GM18526 (cell line): ENCODE measurements around the gene KCP.

Source experiments
- POLR2A ChIP-seq: IDR thresholded peaks from 3 replicates; pipeline ENCODE4 v1.6.1; 2011; ENCODE audit not compliant: insufficient read length; ENCODE audit errors: extremely low read depth

KCP gene

DNA sequence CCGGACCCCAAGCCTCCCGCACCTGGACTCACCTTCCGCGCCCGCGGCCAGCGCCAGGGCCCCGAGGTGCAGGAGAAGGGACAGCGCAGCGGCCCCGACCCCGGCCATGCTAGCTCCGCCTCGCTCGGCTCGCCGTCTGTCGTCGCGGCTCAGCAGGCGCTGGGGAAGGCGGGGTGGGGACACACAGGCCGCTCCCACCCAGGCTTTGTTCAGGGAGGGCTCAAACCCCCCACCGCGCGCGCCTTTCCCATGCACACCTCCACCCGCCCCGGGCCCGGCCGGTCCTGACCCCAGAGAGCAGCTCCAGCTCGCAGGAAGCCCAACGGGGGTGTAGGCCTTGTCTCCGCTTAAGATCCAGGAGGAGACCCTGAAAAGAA lies at the start of gene KCP:
KCP (minus strand) TSS at position 141 of the 377 bp plus-strand sequence; CDS start at position 108, 33 bp downstream.
- TF ChIP-seq POLR2A = no peak

DNA sequence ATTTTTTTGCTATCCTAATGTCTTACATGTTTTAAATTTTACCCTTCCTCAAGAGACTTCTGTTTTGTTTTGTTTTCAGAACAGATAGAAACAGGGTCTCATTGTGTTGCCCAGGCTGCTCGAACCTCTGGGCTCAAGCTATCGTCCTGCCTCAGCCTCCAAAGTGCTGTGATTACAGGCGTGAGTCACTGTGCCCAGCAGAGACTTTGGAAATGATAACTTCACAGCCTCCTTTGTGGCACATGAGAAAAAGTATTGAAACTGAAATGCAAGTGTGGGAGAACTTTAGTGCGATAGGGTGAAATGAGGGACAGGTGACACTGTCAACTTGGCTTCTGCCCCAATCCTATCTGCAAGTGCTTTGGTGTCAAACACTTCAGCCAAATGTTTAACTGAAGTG lies 48.8 kb upstream of the KCP start:
- no peak for TF ChIP-seq POLR2A

DNA sequence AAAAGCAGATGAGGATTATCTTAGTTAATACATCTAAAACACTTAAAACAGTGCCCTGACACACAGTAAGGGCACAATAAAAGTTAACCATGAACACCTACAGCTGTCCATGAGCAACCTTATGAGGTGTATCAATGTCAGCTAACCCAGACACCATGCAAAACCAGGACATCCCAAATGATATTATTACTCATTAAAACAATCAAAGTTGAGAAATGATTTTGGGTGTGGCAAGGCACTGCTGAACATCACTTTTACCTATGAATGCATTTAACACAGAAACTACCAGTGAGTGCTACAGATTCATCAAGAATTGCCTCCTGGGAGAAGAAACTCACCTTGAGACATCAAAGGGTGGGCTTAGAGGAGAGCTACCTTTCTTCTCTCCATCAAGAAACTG lies 45.5 kb upstream of the KCP start:
- no peak for TF ChIP-seq POLR2A

DNA sequence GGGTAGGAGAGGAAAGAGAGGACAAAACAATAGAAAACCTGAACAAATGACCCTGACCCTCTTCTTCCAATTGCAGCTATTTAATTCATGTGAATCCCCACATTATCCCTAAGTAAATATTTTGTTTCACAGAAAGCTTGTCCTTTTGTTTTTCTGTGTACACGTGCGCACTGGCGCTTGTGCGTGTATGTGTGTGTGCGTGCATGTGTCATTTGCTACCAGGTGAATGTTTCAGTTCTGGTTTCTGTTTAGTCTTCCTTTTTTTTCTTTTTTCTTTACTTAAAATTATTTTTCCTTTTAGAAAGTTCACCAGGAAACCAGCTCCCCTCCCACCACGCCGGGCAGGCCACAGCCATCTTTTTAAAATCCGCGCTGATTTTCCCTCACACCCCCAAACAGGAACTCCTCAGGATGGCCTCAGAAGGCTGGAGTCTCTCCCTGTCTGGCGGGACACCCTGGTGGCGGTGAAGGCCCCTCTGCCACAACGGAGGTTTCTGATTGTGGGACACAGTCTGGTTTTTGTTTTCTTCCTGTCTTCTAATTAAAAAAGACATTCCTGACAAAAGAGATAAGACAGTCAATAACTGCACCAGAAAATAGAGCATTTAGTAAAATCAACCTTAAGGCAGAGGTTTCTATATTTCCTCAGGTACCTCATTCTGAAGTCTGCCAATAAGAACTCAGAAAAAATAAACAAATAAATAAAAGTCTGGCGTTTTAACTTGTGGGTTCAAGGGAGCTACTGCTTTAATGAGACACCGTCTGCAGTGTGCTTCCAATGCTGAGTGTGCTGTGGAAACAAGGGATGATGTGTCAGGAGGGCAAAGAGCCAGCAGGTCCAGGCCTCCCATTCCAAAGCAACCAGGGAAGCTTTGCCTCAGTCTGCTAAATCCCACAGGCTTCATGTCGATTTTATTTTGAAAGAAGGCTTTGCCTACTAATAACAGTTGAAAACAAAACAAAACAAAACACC lies 44.6 kb upstream of the KCP start:
- no peak for TF ChIP-seq POLR2A

DNA sequence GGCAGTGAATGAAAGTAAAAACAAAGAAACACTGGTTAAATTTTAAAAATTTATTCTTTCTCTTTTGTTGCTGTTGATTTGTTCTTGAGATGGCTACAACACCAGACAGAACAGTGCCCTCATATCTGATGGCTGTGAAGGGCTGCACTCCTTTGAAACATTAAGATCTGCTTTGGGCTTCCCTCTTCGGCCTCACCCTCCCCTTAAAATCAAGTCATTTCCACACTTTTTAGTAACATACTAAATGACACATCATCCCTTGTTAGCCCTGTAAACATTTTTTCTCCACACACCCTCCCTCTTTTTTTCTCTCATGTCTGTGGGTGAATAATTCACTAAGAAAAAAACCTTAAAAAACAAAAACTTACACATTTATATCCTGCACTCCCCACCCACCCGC lies 43.6 kb upstream of the KCP start:
- TF ChIP-seq POLR2A = no peak

DNA sequence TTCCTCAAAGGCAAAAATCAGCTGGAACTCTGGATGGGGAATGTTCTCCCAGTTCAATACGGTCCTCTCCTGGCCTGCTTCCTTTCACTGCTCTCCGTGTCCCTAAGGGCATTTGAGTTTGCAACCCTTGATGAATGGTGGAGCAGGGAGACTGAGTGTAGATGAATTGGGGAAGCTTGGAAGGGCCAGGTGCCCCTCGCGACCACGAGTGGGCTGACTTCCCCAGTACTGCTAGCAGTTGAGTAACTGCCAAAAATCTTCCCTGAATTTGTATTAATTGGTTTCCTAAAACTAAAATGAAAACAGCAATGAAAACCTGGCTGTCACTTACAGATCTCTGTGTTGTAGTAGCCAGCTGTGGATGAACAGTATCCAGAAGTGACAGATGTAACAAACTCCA lies 40.8 kb upstream of the KCP start:
- TF ChIP-seq POLR2A = no peak

DNA sequence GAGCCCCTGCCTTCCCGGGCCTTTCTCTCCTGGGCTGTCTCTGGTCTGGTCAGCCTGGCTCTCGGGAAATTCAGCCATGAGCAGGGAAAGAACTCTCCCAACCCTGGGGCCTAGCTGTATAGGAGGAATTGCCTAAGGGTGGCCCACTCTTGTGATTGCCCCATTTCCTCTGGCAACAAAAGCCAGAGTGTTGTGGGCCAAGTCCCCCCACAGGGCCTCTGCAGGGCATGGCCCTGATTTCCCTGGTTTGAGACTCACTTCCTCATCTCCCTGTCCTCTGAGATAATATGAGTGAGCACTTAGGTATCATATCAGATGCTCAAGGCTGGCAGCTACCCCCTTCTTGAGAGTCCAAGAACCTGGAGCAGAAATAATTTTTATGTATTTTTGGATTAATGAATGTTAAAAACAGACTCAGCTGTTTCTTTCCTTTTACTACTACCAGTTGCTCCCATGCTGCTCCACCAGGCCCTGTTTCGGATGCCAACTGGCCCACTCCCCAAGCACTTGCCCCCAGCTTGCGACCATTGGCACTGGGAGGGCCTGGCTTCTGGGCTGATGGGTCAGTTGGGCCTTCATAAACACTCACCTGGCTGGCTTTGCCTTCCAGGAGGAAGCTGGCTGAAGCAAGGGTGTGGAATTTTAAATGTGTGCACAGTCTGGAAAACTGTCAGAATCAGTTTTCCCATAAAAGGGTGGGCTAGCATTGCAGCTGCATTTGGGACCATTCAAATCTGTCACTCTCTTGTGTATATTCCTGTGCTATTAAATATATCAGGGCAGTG lies 38.7 kb upstream of the KCP start:
- TF ChIP-seq POLR2A = no peak

DNA sequence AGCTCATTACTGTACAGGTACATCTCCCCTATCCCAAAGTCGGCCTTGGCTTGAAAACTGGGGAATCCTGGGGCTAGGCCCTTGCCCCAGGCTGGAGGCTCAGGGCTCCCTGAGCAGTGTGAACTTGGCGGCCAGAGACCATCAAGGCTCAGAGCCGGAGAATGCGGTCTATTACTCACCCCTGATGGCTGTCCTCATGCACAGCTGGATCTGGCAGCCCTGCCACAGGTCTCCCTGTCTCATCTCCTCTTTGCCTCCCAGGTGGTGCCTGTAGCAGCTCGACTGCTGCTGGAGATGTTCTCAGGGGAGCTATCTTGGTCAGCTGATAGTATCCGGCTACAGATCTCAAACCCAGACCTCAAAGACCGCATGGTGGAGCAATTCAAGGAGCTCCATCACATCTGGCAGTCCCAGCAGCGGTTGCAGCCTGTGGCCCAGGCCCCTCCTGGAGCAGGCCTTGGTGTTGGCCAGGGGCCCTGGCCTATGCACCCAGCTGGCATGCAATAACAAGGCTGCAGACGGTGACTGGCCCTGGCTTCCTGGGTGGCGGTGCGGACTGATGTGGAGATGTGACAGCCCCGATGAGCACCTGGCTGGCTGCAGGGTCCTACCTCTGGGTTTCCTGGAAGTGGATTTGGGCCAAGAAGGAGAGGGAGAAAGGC lies 37.9 kb upstream of the KCP start:
- peak; percentile 27 for TF ChIP-seq POLR2A

DNA sequence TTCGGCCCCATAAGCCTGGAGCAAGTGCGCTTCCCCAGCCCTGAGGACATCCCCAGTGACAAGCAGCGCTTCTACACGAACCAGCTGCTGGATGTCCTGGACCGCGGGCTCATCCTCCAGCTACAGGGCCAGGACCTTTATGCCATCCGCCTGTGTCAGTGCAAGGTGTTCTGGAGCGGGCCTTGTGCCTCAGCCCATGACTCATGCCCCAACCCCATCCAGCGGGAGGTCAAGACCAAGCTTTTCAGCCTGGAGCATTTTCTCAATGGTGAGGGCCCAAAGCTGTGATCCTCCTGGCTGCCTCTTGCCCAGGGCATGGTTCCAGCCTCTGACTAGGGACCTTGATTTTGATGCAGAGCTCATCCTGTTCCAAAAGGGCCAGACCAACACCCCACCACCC lies 37.3 kb upstream of the KCP start:
- TF ChIP-seq POLR2A = no peak

DNA sequence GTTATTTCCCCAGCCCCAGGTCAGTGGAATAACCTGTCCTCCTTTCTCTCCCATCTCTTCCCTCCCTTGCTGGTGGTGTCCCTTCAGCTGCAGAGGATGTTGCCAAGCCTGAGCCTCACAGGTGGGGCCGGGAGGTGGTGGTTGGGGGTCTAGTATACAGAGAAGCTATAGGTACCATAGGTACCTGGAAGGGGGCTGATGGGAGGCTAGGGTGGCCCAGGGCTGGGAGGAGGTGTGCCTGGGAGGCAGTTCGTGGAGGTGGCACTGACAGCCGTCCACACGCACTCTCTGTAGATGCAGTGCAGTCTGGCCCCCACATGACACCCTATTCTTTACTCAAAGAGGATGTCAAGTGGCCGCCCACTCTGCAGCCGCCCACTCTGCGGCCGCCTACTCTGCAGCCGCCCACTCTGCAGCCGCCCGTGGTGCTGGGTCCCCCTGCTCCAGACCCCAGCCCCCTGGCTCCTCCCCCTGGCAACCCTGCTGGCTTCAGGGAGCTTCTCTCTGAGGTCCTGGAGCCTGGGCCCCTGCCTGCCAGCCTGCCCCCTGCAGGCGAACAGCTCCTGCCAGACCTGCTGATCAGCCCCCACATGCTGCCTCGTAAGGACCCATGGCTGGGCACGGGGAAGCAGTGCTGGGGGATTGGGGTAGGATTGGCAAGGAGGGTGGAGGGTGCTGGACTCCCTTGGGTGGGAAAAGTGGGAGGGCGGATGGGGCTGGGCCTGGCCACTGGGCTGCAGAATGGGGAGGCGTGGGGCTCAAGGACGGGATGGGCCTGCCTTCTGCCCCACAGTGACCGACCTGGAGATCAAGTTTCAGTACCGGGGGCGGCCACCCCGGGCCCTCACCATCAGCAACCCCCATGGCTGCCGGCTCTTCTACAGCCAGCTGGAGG lies 36.7 kb upstream of the KCP start:
- TF ChIP-seq POLR2A = no peak

DNA sequence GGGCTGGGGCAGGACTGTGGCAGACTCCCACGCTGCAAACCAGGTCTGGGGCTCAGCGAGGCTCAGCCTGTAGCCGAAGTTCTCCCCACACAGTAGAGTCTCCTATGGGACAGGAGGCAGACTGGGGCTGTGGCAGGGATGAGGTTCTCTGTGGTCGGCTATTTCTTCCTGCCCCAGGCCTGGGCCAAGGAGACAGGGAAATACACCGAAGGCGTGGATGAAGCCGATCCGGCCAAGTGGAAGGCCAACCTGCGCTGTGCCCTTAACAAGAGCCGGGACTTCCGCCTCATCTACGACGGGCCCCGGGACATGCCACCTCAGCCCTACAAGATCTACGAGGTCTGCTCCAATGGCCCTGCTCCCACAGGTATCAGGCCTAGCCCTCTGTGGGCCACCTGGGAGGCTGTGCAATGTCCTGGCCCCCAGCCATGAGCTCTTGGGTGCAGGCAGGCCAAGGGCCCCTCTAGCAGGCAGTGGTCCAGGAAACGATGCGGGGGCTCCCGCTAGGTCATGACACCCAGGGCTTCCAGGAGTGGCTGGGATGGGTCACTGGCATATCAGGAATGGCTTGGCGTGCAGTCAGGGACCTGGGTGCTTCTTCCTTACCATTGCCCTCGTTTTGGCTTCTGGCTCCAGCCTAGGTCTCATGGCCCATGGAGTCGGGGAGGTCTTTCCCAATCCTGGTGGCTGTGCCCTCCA lies 35.3 kb upstream of the KCP start:
- TF ChIP-seq POLR2A = no peak

DNA sequence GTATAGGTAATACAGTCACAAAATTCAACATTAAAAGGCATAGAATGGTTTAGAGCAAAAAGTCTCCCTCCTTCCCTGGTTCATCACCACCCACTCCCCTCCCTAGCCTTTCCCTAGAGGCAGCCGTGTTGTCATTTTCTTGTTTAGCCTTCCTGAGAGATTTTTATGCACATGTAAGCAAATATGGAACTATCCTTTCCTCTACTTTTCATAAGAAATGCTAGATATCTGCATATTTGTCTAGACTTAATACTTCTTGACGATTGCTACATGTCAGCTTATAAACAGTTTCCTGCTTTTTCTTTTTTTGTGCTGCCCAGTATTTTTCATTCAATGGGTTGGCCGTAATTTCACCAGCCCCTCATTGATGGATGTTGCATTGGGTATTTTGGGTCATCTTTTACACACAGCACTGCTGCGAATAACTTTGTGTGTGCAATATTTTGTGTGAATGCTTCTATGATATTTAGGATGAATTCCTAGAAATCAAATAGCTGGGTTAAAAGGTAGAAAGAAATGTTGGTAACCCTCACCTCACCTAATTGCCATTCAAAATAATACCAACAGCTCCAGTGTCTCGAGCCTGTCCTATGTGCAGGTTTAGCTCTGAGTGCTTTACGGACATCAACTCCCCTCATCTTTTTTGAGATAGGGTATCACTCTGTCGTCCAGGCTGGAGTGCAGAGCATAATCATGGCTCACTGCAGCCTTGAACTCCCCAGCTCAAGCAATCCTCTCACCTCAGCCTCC lies 34.2 kb upstream of the KCP start:
- TF ChIP-seq POLR2A = no peak

DNA sequence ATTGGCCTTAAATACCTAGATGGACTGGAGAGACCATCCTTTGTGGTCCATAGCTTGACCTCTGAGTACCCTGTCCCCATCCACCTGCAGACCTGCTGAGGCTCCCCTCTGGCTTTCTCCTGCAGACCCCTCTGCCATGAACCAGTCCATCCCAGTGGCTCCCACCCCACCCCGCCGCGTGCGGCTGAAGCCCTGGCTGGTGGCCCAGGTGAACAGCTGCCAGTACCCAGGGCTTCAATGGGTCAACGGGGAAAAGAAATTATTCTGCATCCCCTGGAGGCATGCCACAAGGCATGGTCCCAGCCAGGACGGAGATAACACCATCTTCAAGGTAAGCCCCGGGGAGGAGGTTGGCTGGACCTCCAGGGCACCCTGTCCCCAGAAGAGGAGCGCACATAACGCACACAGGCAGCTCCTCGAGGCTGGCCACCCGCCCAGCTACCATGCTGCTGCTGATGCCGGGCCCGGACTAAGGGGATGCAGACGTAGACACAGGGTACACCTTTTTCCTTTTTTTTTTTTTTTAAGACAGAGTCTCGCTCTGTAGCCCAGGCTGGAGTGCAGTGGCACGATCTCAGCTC lies 31.5 kb upstream of the KCP start:
- no peak for TF ChIP-seq POLR2A
